GM15510 (cell line): ENCODE data around the gene TCFL5.

Experiments
- POLR2A ChIP-seq: IDR thresholded peaks from 3 replicates; pipeline ENCODE4 v1.6.1; 2011; ENCODE audit warnings: borderline replicate concordance; ENCODE audit not compliant: insufficient read length; ENCODE audit errors: extremely low read depth

Gene TCFL5

GRCh38 chr20:62812181-62812906 lies 49.3 kb downstream of the TCFL5 start:
- no peak for TF ChIP-seq POLR2A

GRCh38 chr20:62811720-62812119 lies 49.9 kb downstream of the TCFL5 start:
- no peak for TF ChIP-seq POLR2A

- TF ChIP-seq POLR2A, result no peak
Observed at GRCh38 chr20:62811320-62811719, 50.3 kb downstream of the TCFL5 start.

GRCh38 chr20:62809530-62810428 lies 51.8 kb downstream of the TCFL5 start:
- TF ChIP-seq POLR2A, result no peak

GRCh38 chr20:62808211-62808865 lies 53.3 kb downstream of the TCFL5 start:
- TF ChIP-seq POLR2A, result no peak

GRCh38 chr20:62807444-62808210 lies 54.0 kb downstream of the TCFL5 start:
- no peak for TF ChIP-seq POLR2A

- TF ChIP-seq POLR2A, result no peak
Observed at GRCh38 chr20:62806383-62807050, 55.1 kb downstream of the TCFL5 start.

- TF ChIP-seq POLR2A, result no peak
Observed at GRCh38 chr20:62805711-62806382, 55.8 kb downstream of the TCFL5 start.

- TF ChIP-seq POLR2A, result no peak
Observed at GRCh38 chr20:62805155-62805710, 56.4 kb downstream of the TCFL5 start.

- peak; percentile 77 for TF ChIP-seq POLR2A
Observed at GRCh38 chr20:62804627-62805154, 56.9 kb downstream of the TCFL5 start, which contains the start of gene OGFR. Gene OGFR, plus strand, starts transcription at chr20:62804835. Its CDS starts 25 bp downstream, at chr20:62804860.

- TF ChIP-seq POLR2A, result no peak
Observed at GRCh38 chr20:62804021-62804626, 57.5 kb downstream of the TCFL5 start.

- no peak for TF ChIP-seq POLR2A
Observed at GRCh38 chr20:62802026-62802712, 59.5 kb downstream of the TCFL5 start.

GRCh38 chr20:62801284-62802010 lies 60.2 kb downstream of the TCFL5 start:
- no peak for TF ChIP-seq POLR2A
